Gastrocnemius medialis (tissue), 4 donors: Measurements from ENCODE around the gene OSTN. TPM values are rescaled to one million over a fixed set of nuclear protein-coding genes. Genes with fewer than 3 reads are reported as not detected.
"Not testable (repeated sequence)": the region's sequence is repeated elsewhere in the genome, so short reads cannot be mapped to it uniquely, and the experiment has no call there.

Experiments used
- ATAC-seq, 2 donors: fragments of 150-250 bp; one replicate each; pipeline ENCODE4 v1.9.1; 2016
- DNase-seq, 2 donors: peaks; one replicate each; pipeline ENCODE4 v3.0.0-alpha.2; 2019
- H3K27ac ChIP-seq, 4 donors: fragments of 200-600 bp; sonication (generic); 1 replicate in 1 of 4; 2 replicates in 3 of 4; pipeline ENCODE4 v1.5.1; 2016 to 2018; ENCODE audit warnings: mild to moderate bottlenecking in 2 of 4, moderate library complexity in 1 of 4
- H3K27me3 ChIP-seq, 3 donors: fragments of 200-600 bp; sonication (generic) in 2 of 3; 1 replicate in 1 of 3; 2 replicates in 2 of 3; pipeline versions ENCODE4 v1.5.1 to v1.6.0; 2016 to 2019; ENCODE audit warnings: mild to moderate bottlenecking in 1 of 3, moderate library complexity in 1 of 3
- H3K36me3 ChIP-seq, 2 donors: fragments of 200-600 bp; sonication (generic) in 1 of 2; one replicate each; pipeline ENCODE4 v1.5.1; 2017 to 2018
- H3K4me1 ChIP-seq, 2 donors: fragments of 200-600 bp; sonication (generic) in 1 of 2; one replicate each; pipeline ENCODE4 v1.5.1; 2016 to 2017; ENCODE audit warnings: mild to moderate bottlenecking in 2 of 2
- H3K4me3 ChIP-seq, 4 donors: fragments of 200-600 bp; sonication (generic) in 3 of 4; 1 replicate in 1 of 4; 2 replicates in 3 of 4; pipeline ENCODE4 v1.5.1; 2016 to 2019; ENCODE audit warnings: mild to moderate bottlenecking in 2 of 4
- H3K9me3 ChIP-seq, 3 donors: fragments of 200-600 bp; sonication (generic) in 2 of 3; 1 replicate in 1 of 3; 2 replicates in 2 of 3; pipeline ENCODE4 v1.5.1; 2016 to 2019
- CTCF ChIP-seq, 5 experiments: fragments of 450-650 bp in 3 of 5; fragments of 200-600 bp in 2 of 5; sonication (generic) in 2 of 5; IDR thresholded peaks in 4 of 5; conservative IDR thresholded peaks in 1 of 5; 1 replicate in 4 of 5; 2 replicates in 1 of 5; pipeline ENCODE4 v1.5.1; 2016 to 2019; ENCODE audit warnings: antibody characterized with exemption in 5 of 5, mild to moderate bottlenecking in 3 of 5, moderate library complexity in 3 of 5
- POLR2A ChIP-seq, 2 donors: fragments of 450-650 bp; IDR thresholded peaks; one replicate each; pipeline ENCODE4 v1.6.1; 2017; ENCODE audit warnings: antibody characterized with exemption in 2 of 2, mild to moderate bottlenecking in 2 of 2, moderate library complexity in 2 of 2
- in situ Hi-C, 4 donors: fragments of 200-750 bp; cut with MboI; loops; one replicate each; pipeline versions ENCODE4 v1.15.0 to v1.8.0; 2017; ENCODE audit warnings: low sequenced_read_pairs in 4 of 4
- intact Hi-C: fragments of 100-400 bp; cut with DNase I; formaldehyde crosslinking; loops from one replicate; pipeline ENCODE4 v1.15.1; 2023; ENCODE audit warnings: low total_unique reads
- total RNA-seq, 4 donors: library from RNA; depleted of rRNA; stranded (reverse); fragments of >200 nt; gene quantifications; one replicate each; pipeline versions ENCODE4 v1.1.0 to v1.2.3, GENCODE V29; 2016

OSTN gene
- total RNA-seq, 4 donors from 2014 or later = 0.07 TPM; not detected in 3

GRCh38 chr3:191269289-191270085 lies 70.4 kb downstream of the OSTN start:
- DNase-seq (no peak), ATAC-seq (no peak)
- Histone ChIP-seq H3K4me1 (no peaks in the 10 kb centered on the region), H3K36me3 (no peaks in the 10 kb centered on the region), H3K27me3 (no peaks in the 10 kb centered on the region), H3K27ac (no peak overlapping the region), H3K9me3 (no peaks in the 10 kb centered on the region), H3K4me3 (no peak overlapping the region)
- intact Hi-C loops (no loop called here), in situ Hi-C loops (no loop called here)
- TF ChIP-seq POLR2A (IDR thresholded peaks at IDR 0.05) (no peak), CTCF (IDR thresholded peaks at IDR 0.05 in 4 of 5, conservative IDR thresholded peaks at IDR 0.05 in 1 of 5) (no peak)

GRCh38 chr3:191275244-191275643 lies 76.2 kb downstream of the OSTN start:
- ATAC-seq, H3K27ac ChIP-seq, in situ Hi-C loops: not testable (repeated sequence)

GRCh38 chr3:191275751-191276150 lies 76.7 kb downstream of the OSTN start:
- ATAC-seq (no peak), DNase-seq (no peak)
- H3K27me3 ChIP-seq = no peaks in the 10 kb centered on the region
- in situ Hi-C loops = no loop called here
- intact Hi-C loops = no loop called here
- H3K27ac ChIP-seq = no peak overlapping the region
- no peaks in the 10 kb centered on the region for H3K9me3 ChIP-seq
- TF ChIP-seq CTCF (IDR thresholded peaks at IDR 0.05 in 4 of 5, conservative IDR thresholded peaks at IDR 0.05 in 1 of 5) = no peak
- no peak for TF ChIP-seq POLR2A (IDR thresholded peaks at IDR 0.05)
- no peaks in the 10 kb centered on the region for H3K4me1 ChIP-seq
- H3K36me3 ChIP-seq = no peaks in the 10 kb centered on the region
- no peak overlapping the region for H3K4me3 ChIP-seq

More at GRCh38 chr3:191275244-191275643, 76.2 kb downstream of the OSTN start:
- H3K27me3 ChIP-seq, intact Hi-C loops, H3K4me3 ChIP-seq, DNase-seq, H3K9me3 ChIP-seq, H3K36me3 ChIP-seq, H3K4me1 ChIP-seq: not testable (repeated sequence)

GRCh38 chr3:191280111-191280510 lies 81.1 kb downstream of the OSTN start:
- TF ChIP-seq POLR2A (IDR thresholded peaks at IDR 0.05) (no peak), CTCF (IDR thresholded peaks at IDR 0.05 in 4 of 5, conservative IDR thresholded peaks at IDR 0.05 in 1 of 5) (no peak)
- DNase-seq = no peak
- intact Hi-C loops (no loop called here), in situ Hi-C loops (no loop called here)
- Histone ChIP-seq H3K9me3 (no peaks in the 10 kb centered on the region), H3K27ac (no peak overlapping the region), H3K36me3 (no peaks in the 10 kb centered on the region), H3K4me1 (no peaks in the 10 kb centered on the region), H3K27me3 (no peaks in the 10 kb centered on the region), H3K4me3 (no peak overlapping the region)
- ATAC-seq = no peak

- ATAC-seq (no peak), DNase-seq (no peak)
- H3K4me1 ChIP-seq = no peaks in the 10 kb centered on the region
- intact Hi-C loops (no loop called here), in situ Hi-C loops (no loop called here)
- H3K4me3 ChIP-seq = no peak overlapping the region
- H3K27me3 ChIP-seq = no peaks in the 10 kb centered on the region
- no peak overlapping the region for H3K27ac ChIP-seq
- no peaks in the 10 kb centered on the region for H3K9me3 ChIP-seq
- H3K36me3 ChIP-seq = no peaks in the 10 kb centered on the region
- TF ChIP-seq POLR2A (IDR thresholded peaks at IDR 0.05) (no peak), CTCF (IDR thresholded peaks at IDR 0.05 in 4 of 5, conservative IDR thresholded peaks at IDR 0.05 in 1 of 5) (no peak)
These were observed 81.8 kb downstream of the OSTN start for GRCh38 chr3:191280882-191281281.
